GM21381 (cell line): ENCODE results near the gene SFRP2.

ENCODE experiments used
- ATAC-seq: cut with Tn5 transposase; IDR thresholded peaks from one replicate; pipeline ENCODE4 v1.9.1; 2021; ENCODE audit warnings: mild to moderate bottlenecking, moderate library complexity; ENCODE audit not compliant: unreplicated experiment

SFRP2 gene, protein sequence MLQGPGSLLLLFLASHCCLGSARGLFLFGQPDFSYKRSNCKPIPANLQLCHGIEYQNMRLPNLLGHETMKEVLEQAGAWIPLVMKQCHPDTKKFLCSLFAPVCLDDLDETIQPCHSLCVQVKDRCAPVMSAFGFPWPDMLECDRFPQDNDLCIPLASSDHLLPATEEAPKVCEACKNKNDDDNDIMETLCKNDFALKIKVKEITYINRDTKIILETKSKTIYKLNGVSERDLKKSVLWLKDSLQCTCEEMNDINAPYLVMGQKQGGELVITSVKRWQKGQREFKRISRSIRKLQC

DNA sequence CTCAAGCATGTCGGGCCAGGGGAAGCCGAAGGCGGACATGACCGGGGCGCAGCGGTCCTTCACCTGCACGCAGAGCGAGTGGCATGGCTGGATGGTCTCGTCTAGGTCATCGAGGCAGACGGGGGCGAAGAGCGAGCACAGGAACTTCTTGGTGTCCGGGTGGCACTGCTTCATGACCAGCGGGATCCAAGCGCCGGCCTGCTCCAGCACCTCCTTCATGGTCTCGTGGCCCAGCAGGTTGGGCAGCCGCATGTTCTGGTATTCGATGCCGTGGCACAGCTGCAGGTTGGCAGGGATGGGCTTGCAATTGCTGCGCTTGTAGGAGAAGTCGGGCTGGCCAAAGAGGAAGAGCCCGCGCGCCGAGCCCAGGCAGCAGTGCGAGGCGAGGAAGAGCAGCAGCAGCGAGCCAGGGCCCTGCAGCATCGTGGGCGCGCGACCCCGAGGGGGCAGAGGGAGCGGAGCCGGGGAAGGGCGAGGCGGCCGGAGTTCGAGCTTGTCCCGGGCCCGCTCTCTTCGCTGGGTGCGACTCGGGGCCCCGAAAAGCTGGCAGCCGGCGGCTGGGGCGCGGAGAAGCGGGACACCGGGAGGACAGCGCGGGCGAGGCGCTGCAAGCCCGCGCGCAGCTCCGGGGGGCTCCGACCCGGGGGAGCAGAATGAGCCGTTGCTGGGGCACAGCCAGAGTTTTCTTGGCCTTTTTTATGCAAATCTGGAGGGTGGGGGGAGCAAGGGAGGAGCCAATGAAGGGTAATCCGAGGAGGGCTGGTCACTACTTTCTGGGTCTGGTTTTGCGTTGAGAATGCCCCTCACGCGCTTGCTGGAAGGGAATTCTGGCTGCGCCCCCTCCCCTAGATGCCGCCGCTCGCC is at the start of gene SFRP2:
TSS of gene SFRP2 (minus strand) at position 671 of the 864 bp plus-strand sequence. CDS start at position 423, 248 bp downstream.
- ATAC-seq, result no peak

DNA sequence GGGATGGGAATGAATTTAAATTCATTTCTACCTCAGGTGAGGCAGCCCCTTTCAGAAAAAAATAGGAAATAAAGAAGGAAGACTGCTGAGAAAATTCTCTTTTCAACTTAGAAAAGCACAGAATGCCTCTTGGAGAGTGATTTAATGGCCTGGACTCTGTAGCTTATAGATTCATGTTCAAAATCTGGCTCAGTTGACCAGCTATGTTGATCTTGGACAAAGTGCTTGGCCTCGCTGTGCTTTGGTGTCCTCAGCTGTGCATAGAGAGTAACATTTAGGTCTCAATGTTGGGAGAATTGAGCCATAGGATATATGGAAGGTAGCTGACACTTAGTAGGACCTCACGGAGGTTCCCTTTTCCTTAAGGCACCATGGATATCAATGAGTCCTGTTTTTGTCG is 49.7 kb upstream of the SFRP2 start:
- ATAC-seq, result no peak

DNA sequence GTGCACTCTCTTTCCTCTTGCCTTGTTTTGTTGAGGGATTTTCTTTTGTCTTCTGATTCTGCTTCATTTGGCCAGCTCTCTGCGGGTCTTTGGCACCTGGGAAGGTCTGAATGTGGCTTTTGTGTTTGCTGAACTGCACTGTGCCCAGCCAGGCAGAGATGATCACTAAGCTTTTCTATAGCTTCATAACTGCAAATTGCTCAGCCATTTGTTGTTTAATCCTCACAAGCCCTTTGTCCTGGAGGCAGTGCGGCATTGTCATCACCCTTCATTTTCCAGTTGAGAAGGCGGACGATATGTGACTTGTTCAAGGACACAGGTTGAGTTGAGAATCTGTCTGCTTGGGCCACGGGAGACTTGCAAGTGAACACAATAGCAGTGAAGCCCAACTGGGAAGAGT is 46.0 kb upstream of the SFRP2 start:
- ATAC-seq, result no peak

DNA sequence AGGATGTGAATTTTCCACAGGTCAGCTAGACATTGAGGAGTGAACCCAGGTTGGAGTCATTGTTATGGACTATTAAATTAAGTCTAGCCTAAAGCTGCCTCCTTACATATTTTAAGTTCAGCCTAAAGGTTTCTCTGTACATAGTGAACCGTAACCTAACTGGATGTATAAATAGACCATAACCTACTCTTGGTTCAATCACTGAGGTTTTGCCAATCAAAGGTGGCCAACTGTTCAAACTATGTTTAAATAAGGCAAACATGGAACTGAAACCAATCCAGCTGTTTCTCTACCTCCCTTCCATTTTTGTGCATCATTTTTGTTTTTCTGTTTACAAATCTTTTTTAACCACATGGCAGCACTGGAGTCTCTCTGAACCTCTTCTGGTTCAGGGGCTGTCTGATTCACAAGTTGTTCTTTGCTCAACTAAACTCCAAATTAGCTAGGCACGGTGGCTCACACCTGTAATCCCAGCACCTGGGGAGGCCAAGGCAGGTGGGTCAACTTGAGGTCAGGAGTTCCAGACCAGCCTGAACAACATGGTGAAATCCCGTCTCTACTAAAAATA is 43.9 kb upstream of the SFRP2 start:
- no peak for ATAC-seq

DNA sequence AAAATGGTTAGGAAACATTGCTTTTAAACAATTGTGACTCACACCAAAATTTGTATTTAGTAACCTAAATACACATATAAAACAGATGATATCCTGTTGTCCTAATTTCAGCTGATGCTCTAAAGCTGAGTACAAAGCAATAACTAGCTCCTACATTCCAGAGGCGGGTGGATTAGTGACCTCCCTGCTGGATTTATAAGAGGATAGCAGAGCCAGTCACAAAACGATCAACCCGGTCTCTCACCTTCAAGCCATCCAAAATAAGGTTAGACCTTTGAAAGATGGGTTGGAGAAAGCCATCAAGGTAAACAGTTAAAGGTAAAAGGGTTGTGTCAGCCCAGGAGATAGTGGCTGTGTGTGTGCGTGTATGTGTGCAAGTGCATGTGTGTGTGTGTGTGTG is 43.2 kb upstream of the SFRP2 start:
- no peak for ATAC-seq

DNA sequence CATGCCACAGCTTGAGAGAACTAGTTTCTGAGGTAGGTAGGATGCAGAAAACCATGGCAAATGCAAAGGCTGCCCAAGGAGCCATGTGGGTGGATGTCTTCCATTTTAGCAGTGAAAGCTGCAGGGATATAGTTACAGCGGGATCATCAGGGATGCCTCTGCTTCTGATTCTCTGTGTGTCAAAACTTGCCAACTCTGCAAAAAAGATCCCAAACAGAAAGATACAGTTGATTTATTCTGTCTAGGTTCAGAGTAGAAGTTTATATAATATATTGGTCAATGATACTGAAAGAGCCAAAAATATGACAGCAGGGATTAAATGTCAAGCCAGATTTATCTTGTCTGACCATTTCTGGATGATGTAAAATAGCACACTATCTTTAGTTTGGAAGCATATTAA is 42.4 kb upstream of the SFRP2 start:
- ATAC-seq, result no peak

DNA sequence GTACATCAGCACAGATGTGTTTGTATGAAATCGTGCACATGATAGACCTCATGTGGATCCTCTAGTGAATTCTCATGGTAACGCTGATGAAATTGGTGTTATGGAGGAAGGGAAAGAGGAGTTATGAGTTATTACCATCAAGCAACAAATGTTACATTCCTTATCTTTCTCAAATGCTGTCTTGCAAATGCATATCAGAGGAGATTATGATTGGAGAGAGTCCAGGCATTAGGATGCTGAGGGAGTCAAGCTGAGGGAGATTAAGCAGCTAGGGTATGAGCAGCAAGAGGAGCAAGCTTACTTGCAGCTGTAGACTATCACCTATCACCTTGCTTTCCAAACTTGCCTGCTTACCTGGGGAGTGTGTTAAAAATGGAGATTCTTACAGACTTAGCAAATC is 36.8 kb upstream of the SFRP2 start:
- ATAC-seq, result no peak

DNA sequence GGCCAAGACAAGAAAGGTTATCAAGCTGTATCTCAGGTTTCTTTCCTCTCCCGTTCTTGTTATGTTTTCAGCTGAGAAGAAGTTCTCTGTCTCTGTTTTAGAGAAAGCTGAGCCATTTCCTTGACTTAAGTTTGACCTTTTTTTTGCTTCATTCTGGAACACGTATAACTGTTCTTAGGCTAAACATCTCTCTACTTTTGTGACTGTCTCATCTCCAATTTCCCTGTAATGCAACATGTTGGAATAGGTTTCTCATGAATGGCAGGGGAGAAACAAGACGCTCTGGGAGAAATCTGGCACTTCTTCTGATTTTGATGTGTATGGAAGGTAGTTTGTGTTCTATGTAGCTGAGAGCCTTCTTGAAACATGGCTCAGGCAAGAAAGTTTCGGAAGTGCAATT is 36.2 kb upstream of the SFRP2 start:
- ATAC-seq, result no peak

DNA sequence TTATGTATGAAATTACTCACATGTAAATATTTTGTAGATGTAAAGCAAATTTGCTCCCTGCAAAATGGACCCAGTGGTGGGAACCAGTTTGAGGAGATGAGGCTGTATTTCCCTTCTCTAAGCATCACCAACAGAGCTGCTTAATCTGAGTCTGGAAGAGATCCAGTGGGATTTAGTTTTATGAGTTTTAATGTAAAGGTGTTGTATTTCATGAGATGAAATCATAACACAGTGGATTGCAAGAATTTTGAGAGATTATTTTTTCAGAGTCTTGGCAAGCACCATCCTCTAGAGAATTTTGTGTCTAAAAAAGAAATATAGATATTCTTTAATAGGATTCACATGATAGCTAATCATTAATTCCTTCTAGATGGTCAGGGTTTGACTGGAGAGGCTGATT is 35.6 kb upstream of the SFRP2 start:
- no peak for ATAC-seq

DNA sequence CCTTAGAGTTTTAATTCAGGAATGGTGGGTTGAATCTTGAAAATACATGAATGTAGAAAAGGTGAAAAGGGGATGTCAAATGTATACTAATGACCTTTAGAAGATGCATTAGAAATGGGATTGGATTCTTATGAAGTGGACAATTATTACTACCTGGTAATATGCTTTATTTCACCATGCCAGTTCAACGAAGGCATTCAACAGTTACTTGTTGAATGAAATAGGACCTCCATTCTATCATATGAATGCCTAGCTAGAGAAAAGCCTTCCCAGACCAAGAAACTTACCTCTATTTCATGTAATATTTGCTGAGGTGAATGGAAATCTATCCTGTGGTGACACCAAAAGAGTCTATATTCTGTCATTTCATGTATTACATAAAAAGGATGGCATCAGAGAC is 34.6 kb upstream of the SFRP2 start:
- no peak for ATAC-seq

DNA sequence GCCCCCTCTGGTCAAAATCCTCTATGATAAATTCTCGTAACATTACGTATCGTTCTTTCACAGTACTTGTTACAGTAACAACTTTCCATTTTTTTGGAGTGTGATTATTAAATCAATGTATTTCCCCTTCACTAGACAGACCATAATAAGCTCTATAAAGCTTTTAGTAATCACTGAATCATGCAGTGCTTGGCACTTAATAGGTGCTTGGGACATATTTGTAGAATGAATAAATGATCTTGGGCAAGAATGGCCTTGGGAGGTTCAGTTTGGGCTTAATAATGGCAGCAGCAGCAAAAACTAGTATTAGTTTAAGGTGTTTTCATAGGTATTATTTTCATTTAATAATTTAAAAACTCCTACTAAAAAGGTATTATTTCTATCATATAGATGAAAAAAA is 33.4 kb upstream of the SFRP2 start:
- no peak for ATAC-seq

DNA sequence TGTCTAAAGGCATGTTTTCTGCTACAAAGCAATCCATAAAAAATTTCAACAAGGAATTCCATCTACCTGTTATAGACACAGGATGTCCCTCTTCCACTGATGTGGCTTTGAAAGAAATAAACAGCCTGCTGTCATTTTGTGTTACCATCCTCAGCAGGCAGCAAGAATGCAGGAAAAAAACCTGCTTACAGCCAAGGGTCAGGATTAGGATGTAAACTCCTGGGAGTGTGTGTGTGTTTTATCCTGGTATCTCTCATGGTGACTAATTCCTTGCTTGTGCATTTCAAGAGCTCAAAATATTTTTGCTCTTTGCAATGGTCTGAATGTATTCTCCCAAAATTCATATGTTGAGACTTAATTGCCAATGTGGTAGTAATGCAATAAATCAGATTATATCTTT is 28.6 kb upstream of the SFRP2 start:
- ATAC-seq, result no peak

DNA sequence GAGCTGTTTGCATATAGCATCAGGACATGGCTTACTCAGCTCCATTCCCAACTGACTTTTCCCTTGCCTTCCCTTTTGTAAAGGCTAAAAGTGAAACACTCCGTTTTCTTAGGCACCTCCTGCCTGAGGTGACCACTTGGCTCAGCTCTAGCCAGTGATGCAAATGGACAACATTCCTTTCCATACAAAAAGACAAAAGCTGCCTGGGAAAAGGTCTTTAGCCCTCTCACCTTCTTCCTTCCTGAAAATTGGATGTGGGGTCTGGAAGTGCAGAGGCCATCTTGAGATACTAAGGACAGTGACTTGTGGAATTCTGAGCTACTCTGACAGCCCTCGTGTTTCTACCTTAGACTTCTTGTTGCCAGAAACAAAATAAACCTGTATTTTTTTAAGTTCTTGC is 27.7 kb upstream of the SFRP2 start:
- no peak for ATAC-seq

DNA sequence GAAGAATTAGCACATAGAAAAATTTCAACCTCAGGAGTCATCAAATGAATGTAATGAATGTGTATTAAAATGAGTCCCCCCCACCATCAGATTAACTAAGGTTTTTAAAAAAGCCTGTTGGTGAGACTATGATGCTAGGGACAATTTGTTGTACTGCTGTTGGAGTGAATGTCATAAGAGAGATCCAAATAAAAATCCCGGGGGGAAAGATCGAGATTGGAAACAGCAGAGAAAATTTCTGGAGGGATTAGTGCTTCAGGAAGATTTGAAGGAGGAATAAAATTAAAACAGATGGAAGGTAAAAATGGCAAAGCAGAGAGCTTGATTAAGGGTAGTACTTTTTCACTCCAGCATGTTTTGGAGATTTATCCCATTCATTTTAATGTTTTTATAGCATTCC is 25.9 kb upstream of the SFRP2 start:
- ATAC-seq, result no peak

DNA sequence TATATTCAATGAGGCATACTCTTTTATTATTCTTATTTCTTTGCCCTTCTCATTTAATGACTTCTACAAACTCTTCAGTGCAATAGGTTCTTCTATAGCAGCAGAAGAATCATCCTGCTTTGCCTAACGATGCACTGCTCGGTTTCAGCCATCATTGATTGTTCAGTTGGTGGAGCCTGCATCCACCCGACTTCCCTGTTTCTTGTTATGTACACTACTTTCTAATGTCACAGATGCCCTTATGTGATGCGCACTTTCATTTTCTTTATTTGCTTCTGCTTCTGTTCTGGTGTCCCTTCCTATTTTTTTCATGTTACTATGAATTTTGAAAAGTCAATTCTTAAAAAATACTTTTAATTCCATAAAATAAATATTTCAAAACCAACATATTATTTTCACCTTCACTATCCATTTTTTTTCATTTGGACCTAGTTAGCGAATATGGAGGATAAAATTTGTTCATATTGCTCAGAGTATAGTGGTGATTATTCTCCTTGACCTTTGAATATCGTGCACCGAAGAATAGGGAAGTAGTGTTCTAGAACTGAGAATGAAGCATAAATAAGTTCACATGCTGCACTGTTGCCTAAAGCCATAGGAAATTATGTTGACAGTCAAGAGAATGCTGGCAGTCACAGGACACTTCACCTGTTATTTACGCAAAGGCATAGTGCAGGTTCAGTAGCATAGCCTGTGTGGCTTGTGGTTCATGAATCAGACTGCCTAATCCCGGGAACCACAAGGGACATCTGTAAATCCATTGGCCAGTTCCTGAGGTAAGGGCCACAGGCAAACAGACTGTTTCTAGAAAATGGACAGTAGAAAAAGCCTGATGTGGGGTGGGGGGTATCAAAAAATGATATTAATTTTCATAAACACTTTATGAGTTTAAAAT is 21.3 kb upstream of the SFRP2 start:
- ATAC-seq, result peak; percentile 44

DNA sequence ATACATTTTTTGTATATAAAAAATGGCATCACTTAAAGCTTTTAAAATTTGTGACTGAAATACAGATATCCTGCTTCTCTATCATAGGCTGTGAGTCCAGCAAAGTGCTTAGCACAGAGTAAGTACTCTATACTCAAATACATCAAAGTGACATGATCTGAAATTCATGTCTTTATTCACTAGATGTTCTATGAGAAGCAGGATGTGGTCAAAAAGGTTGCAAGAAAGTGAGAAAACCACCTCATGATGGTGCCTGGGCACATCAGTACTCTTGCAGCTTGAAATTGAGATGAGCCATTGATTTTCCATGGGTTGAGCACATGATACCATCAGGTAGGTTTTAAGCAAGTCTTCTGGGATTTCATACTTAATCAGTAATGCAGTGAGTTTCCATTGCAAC is 20.4 kb upstream of the SFRP2 start:
- peak; percentile 67 for ATAC-seq

DNA sequence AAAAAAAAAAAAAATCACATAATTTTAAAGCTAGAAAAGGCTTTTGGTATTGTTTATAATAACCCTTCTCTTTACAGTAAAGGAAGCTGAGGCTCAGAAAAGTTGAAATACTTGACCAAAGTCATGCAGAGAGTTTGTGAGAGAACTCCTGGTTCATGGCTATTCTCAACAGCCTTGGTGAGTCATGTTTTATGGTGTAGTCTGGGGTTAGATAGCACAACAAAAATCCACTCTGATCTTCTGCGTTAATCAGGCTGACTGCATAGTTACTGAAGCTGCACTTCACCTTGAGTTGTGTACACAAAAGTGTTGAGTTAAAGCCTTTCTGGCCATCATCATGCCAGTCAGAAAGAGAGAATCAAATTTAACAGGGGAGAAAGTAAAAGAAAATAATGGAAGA is 19.3 kb upstream of the SFRP2 start:
- no peak for ATAC-seq

DNA sequence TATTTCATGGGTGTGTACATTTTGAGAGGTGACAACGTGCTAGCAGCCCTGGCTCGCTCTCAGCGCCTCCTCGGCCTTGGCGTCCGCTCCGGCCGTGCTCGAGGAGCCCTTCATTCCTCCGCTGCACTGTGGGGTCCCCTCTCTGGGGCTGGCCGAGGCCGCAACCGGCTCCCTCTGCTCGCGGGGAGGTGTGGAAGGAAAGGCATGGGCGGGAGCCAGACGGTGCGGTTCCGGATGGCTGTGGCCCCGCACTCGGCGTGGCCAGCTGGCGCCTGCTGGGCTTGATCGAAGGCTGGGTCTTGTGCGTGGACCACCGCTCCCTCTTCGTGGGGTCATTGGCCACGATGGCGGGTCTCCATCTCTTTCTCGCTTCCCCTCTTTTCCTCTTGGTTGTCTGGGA is 17.2 kb upstream of the SFRP2 start:
- no peak for ATAC-seq

DNA sequence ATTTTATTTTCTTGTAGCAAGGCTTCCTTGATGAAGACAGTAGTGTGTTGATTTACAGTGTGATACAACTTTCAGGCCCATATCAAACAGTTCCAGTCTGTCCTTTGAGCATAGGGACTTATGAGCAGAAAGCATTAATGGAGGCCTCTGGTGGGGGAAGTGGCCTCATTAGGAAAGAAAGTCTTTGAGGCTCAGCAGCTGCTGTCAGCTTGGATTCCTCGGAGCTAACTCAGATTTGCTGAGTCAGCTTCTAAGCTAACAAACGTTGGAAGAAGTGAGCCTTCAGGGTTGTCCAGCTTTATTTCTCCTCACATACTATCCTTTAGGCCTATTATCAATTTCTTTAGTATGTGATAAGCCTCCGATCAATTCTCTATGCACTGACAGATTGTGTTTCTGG is 15.8 kb upstream of the SFRP2 start:
- no peak for ATAC-seq

DNA sequence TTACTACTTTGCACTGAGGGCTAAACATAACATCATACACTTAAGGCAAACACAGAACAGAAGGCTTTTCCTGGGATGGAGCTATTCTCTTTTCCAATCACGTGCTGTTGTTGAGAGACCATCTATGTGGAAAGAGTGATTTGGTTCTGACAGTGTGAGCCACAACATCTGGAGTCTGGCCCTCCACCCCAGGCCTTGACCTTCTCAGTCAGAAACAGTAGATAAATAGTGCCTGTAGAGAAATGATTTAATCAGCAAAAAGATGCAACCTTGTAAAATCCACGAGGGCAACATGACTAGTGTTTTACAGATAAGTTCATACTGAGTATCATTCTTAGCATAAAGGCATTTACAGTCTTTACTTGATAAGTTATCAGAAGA is 10.8 kb upstream of the SFRP2 start:
- ATAC-seq, result no peak
